ENCODE measurements around the gene CCDC159.
"Not testable (repeated sequence)": the region's sequence is repeated elsewhere in the genome, so short reads cannot be mapped to it uniquely, and the experiment has no call there.

Gene CCDC159

GRCh38 chr19:11370744-11371143 is 24.4 kb downstream of the CCDC159 start:
- no peak for DNase-seq

GRCh38 chr19:11373166-11373884 is 27.0 kb downstream of the CCDC159 start:
- DNase-seq: no peak

GRCh38 chr19:11373885-11374432 is 27.6 kb downstream of the CCDC159 start:
- DNase-seq: no peak

GRCh38 chr19:11374433-11375142 is 28.3 kb downstream of the CCDC159 start, which contains the start of gene SWSAP1:
SWSAP1 (plus strand) TSS chr19:11374666; CDS start chr19:11374681, 15 bp downstream.
- DNase-seq: peak; percentile 96

GRCh38 chr19:11375143-11375948 is 29.0 kb downstream of the CCDC159 start:
- DNase-seq: peak; percentile 81

GRCh38 chr19:11377237-11377636 is 30.9 kb downstream of the CCDC159 start:
- DNase-seq: no peak

- DNase-seq: no peak
Measured at GRCh38 chr19:11377756-11378155, 31.4 kb downstream of the CCDC159 start.

- peak; percentile 61 for DNase-seq
Measured at GRCh38 chr19:11378319-11379189, 32.2 kb downstream of the CCDC159 start.

GRCh38 chr19:11379269-11379845 is 33.0 kb downstream of the CCDC159 start:
- not testable (repeated sequence) for DNase-seq

GRCh38 chr19:11379857-11380350 is 33.6 kb downstream of the CCDC159 start:
- DNase-seq: no peak

GRCh38 chr19:11380653-11381537 is 34.6 kb downstream of the CCDC159 start:
- peak; percentile 95 for DNase-seq

GRCh38 chr19:11382898-11383705 is 36.8 kb downstream of the CCDC159 start:
- DNase-seq: peak; percentile 81

- no peak for DNase-seq
Measured at GRCh38 chr19:11383706-11384048, 37.4 kb downstream of the CCDC159 start.

- no peak for DNase-seq
Measured at GRCh38 chr19:11384778-11385129, 38.4 kb downstream of the CCDC159 start.

GRCh38 chr19:11387162-11388034 is 41.1 kb downstream of the CCDC159 start:
- DNase-seq: no peak

GRCh38 chr19:11390359-11390758 is 44.0 kb downstream of the CCDC159 start:
- DNase-seq: no peak

- no peak for DNase-seq
Measured at GRCh38 chr19:11390933-11391680, 44.8 kb downstream of the CCDC159 start.

GRCh38 chr19:11397089-11397610 is 50.8 kb downstream of the CCDC159 start:
- DNase-seq: no peak

All from activated CD8-positive, alpha-beta memory T cell treated with anti-CD3 and anti-CD28 coated beads, Interleukin-2, amount 50 U/mL, for 48 hours (primary cell).